GM11168 (cell line): ENCODE measurements around the gene RFX4.

Experiments
- in situ Hi-C: fragments of 300-500 bp; cut with MboI; formaldehyde crosslinking; loops from one replicate; pipeline ENCODE4 v1.12.0; 2022; ENCODE audit warnings: low sequenced_read_pairs; ENCODE audit not compliant: unreplicated experiment

RFX4 gene

GRCh38 chr12:106780010-106780631 is 197.3 kb downstream of the RFX4 start:
- in situ Hi-C loops: no loop called here

GRCh38 chr12:106782619-106783018 is 199.8 kb downstream of the RFX4 start:
- in situ Hi-C loops: no loop called here

GRCh38 chr12:106783515-106783914 is 200.7 kb downstream of the RFX4 start:
- in situ Hi-C loops: no loop called here

GRCh38 chr12:106790020-106790419 is 207.2 kb downstream of the RFX4 start:
- in situ Hi-C loops: no loop called here

GRCh38 chr12:106791531-106791930 is 208.7 kb downstream of the RFX4 start:
- in situ Hi-C loops: no loop called here

- in situ Hi-C loops: no loop called here
These were observed 211.6 kb downstream of the RFX4 start for GRCh38 chr12:106794369-106794768.

- in situ Hi-C loops: no loop called here
These were observed 218.4 kb downstream of the RFX4 start for GRCh38 chr12:106801167-106801708.

- in situ Hi-C loops: no loop called here
These were observed 219.2 kb downstream of the RFX4 start for GRCh38 chr12:106801830-106802533.

GRCh38 chr12:106804668-106805067 is 221.9 kb downstream of the RFX4 start:
- in situ Hi-C loops: no loop called here
